IPS DF 4.7 (cell line): ENCODE data around the gene POM121.
"Not testable (repeated sequence)": the region's sequence is repeated elsewhere in the genome, so short reads cannot be mapped to it uniquely, and the experiment has no call there.

Source experiments
- DNase-seq: peaks from one replicate; pipeline ENCODE4 v3.0.0-alpha.2; 2013; ENCODE audit warnings: low spot score; ENCODE audit errors: extremely low read depth

The POM121 gene

DNA sequence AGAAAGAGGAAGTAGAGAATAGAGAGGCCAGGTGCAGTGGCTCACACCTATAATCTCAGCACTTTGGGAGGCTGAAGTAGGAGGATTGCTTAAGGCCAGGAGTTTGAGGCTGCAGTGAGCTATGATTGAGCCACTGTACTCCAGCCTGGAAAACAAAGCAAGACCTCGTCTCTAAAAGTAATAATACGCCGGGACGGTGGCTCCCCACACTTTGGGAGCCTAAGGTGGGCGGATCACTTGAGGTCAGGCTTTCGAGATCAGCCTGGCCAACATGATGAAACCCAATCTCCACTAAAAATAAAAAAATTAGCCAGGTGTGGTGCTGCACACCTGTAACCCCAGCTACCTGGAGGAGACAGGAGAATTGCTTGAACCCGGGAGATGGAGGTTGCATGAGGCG is 70.6 kb downstream of the POM121 start:
- DNase-seq: not testable (repeated sequence)

DNA sequence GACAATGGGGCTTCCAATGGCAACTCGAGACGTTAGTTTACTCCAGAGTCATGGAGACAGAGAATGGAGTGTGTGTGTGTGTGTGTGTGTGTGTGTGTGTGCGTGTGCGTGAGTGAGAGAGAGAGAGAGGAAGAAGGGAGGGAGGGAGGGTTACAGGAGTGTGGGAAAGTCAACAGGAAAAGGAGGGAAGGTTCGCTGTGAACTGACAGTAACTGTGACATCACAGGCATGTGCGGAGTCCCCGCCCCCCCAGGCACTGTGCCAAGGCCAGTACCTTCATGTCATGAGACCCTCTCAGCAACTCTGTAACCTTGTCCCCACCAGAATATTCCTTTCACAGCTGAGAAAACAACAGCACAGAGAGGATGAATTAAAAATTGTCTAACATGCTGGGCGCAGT is 72.6 kb downstream of the POM121 start:
- DNase-seq: not testable (repeated sequence)

DNA sequence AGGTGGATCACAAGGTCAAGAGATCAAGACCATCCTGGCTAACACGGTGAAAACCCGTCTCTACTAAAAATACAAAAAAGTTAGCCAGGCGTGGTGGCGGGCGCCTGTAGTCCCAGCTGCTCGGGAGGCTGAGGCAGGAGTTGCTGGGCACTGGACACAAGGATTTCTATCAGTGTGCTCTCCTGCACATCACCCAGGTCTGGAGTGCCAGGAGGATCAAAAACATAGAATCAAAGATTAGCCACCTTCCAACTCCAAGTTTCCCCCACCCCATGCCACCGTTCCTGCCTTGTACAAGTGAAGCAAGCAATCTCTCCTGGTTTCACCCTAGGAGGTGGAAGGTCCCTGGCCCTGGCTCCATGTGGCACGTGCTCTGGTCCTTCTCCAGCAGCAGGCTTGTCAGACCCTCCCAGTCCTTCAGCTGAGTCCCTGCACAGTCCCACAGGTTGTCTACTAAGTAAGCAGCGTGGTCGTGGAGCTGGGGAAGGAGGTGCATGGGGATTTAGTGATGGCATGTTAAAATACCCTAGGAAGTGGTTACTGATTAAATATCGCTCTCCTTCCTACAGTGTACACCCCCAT is 73.1 kb downstream of the POM121 start:
- not testable (repeated sequence) for DNase-seq
